Type B pancreatic cell (in vitro differentiated cells): ENCODE results near the gene CEP85. TPM values are rescaled to one million over a fixed set of nuclear protein-coding genes. Genes with fewer than 3 reads are reported as not detected.

Experiments
- DNase-seq: peaks from one replicate; pipeline ENCODE4 v3.0.0; 2021; ENCODE audit warnings: mixed read lengths; ENCODE audit not compliant: unreplicated experiment; ENCODE audit errors: extremely low spot score
- H3K27ac Mint-ChIP-seq: 2 replicates; pipeline ENCODE4 v1.8.0; 2021; ENCODE audit warnings: mild to moderate bottlenecking, mixed read lengths
- H3K27me3 Mint-ChIP-seq: 2 replicates; pipeline ENCODE4 v1.8.0; 2021; ENCODE audit warnings: mixed read lengths
- H3K36me3 Mint-ChIP-seq: 2 replicates; pipeline ENCODE4 v1.8.0; 2021; ENCODE audit warnings: mixed read lengths
- H3K4me1 Mint-ChIP-seq: one replicate; pipeline ENCODE4 v1.8.0; 2021; ENCODE audit warnings: mixed read lengths; ENCODE audit not compliant: unreplicated experiment
- H3K4me3 Mint-ChIP-seq: 2 replicates; pipeline ENCODE4 v1.8.0; 2021; ENCODE audit warnings: mild to moderate bottlenecking, mixed read lengths
- H3K9me3 Mint-ChIP-seq: 2 replicates; pipeline ENCODE4 v1.8.0; 2021; ENCODE audit warnings: mixed read lengths
- CTCF ChIP-seq: fragments of 200-600 bp; sonication (generic); conservative IDR thresholded peaks from 2 replicates; pipeline ENCODE4 v1.5.0; 2021; ENCODE audit warnings: antibody characterized with exemption, mild to moderate bottlenecking
- long read RNA-seq: library from polyadenylated mRNA; unstranded; transcript quantifications from one replicate; pipeline ENCODE4 v2.0.0, GENCODE V29; 2020
- total RNA-seq: library from RNA; stranded (reverse); gene quantifications from 2 replicates; pipeline ENCODE4 v1.2.1, GENCODE V29; 2021; ENCODE audit warnings: low replicate concordance

The CEP85 gene, protein sequence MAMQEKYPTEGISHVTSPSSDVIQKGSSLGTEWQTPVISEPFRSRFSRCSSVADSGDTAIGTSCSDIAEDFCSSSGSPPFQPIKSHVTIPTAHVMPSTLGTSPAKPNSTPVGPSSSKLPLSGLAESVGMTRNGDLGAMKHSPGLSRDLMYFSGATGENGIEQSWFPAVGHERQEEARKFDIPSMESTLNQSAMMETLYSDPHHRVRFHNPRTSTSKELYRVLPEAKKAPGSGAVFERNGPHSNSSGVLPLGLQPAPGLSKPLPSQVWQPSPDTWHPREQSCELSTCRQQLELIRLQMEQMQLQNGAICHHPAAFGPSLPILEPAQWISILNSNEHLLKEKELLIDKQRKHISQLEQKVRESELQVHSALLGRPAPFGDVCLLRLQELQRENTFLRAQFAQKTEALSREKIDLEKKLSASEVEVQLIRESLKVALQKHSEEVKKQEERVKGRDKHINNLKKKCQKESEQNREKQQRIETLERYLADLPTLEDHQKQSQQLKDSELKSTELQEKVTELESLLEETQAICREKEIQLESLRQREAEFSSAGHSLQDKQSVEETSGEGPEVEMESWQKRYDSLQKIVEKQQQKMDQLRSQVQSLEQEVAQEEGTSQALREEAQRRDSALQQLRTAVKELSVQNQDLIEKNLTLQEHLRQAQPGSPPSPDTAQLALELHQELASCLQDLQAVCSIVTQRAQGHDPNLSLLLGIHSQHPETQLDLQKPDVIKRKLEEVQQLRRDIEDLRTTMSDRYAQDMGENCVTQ
- 15.9 and 26.8 TPM in 2 replicates for total RNA-seq
- long read RNA-seq, partial matches to known transcripts: 13 of 16 reads
- long read RNA-seq, other reads (novel, unspliced or antisense): 1 of 16 reads

DNA sequence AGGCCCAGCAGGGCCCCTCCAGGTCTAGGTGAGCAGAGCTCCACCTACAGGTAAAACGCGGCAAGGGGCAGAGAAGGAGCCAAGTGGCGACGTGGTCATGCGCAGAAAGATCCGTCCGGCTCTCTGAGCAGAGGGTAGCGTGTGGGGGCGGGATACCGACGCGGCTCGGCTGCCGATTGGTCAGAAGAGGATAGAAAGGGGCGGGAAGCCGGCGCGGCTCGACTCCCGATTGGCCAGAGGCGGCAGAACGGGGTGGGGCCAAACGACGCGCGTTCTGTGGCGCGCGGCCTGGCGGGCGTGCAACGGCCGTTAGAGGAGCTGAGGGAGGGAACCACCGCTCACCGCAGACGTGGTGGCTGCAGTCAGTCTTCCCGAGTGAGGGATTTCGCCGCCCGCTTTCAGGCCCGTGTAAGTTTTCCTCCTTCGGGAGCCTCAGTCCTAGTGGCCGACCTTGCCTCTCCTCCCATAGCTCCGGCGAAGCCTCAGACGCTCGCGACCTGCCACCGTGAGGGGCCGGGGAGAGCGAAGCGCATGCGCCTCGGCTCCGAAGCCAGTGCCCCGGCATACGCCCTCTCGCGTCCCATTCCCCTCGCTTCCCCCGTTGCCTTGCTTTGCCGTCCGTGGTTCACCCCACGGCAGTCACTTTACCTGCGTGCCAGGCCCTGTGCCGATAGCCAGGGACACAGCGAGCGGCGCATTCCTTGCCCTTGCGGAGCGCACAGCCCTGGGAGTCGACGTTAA is at the start of gene CEP85:
Gene CEP85 (plus strand): TSS at position 298 of the 741 bp plus-strand sequence. CDS start 5,584 bp downstream, outside the sequence.
- peak; percentile 82 for TF ChIP-seq CTCF
- DNase-seq: peak; percentile 99
- Mint-ChIP-seq H3K27ac (peak within 1 kb of the TSS; percentile 89), H3K9me3 (peaks cover 6% of the 10 kb centered on the region), H3K4me3 (peak within 1 kb of the TSS; percentile 98), H3K27me3 (no peaks in the 10 kb centered on the region), H3K36me3 (peaks cover 5% of the 10 kb centered on the region), H3K4me1 (peaks cover 34% of the 10 kb centered on the region)

DNA sequence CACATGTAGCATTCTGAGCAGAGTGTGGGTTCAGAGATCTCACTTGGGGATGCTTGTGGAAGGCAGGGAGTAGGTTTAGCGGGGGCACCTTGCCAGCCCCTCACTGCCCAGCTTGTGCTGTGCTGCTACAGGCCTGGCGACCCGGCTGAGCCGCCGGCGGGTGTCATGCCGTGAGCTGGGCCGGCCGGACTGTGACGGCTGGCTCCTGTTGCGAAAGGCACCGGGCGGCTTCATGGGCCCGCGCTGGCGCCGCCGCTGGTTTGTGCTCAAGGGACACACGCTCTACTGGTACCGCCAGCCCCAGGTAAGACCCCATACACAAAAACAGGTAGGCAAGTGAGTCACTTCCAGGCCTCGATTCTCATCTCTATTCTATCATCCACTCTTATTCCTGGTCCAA is 49.1 kb upstream of the CEP85 start:
- Mint-ChIP-seq H3K4me3 (no peak overlapping the region), H3K27me3 (no peaks in the 10 kb centered on the region), H3K36me3 (peaks cover 8% of the 10 kb centered on the region), H3K27ac (no peak overlapping the region), H3K9me3 (no peaks in the 10 kb centered on the region), H3K4me1 (no peaks in the 10 kb centered on the region)
- no peak for DNase-seq
- no peak for TF ChIP-seq CTCF

DNA sequence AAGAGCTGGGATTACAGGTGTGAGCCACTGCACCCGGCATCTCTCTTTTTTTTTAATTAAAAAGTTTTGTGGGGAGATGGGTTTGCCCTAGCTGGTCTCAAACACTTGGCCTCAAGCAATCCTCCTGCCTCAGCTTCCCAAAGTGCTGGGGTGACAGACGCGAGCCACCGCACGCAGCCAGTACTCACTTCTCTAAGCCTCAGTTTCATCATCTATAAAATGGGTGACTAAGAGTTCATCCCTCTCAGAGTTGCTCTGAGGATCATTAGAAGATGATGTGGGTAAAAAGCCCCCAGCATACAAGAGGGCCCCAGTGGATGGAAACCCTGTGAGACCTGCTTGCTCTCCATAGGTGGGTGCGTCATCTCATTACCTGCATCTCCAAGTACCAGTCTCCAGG is 46.1 kb upstream of the CEP85 start:
- H3K27me3 Mint-ChIP-seq: no peaks in the 10 kb centered on the region
- H3K4me1 Mint-ChIP-seq: no peaks in the 10 kb centered on the region
- TF ChIP-seq CTCF: no peak
- no peak overlapping the region for H3K4me3 Mint-ChIP-seq
- H3K9me3 Mint-ChIP-seq: no peaks in the 10 kb centered on the region
- no peak for DNase-seq
- H3K27ac Mint-ChIP-seq: no peak overlapping the region
- peaks cover 3% of the 10 kb centered on the region for H3K36me3 Mint-ChIP-seq

GRCh38 chr1:26188477-26188876 is 45.5 kb upstream of the CEP85 start:
- H3K4me1 Mint-ChIP-seq: no peaks in the 10 kb centered on the region
- no peaks in the 10 kb centered on the region for H3K27me3 Mint-ChIP-seq
- peaks cover 3% of the 10 kb centered on the region for H3K36me3 Mint-ChIP-seq
- no peak for TF ChIP-seq CTCF
- H3K4me3 Mint-ChIP-seq: no peak overlapping the region
- no peak overlapping the region for H3K27ac Mint-ChIP-seq
- DNase-seq: no peak
- no peaks in the 10 kb centered on the region for H3K9me3 Mint-ChIP-seq

DNA sequence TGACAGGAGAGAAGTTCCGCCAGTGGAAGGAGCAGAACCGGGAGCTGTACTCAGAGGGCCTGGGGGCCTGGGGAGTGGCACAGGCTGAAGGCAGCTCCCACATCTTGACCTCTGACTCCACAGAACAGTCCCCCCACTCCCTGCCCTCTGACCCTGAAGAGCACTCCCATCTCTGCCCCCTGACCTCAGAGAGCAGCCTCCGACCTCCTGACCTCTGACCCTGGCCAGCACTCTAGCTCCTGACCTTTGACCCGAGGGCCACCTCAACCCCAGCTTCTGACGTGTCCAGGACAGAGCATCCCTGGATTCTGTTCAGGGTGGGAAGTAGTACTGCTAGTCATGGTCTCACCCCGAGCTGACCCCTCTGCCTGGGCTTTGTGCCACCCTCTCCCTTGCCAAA is 44.7 kb upstream of the CEP85 start:
- H3K27ac Mint-ChIP-seq: no peak overlapping the region
- no peaks in the 10 kb centered on the region for H3K4me1 Mint-ChIP-seq
- H3K27me3 Mint-ChIP-seq: no peaks in the 10 kb centered on the region
- no peak for DNase-seq
- H3K36me3 Mint-ChIP-seq: peaks cover 3% of the 10 kb centered on the region
- no peak overlapping the region for H3K4me3 Mint-ChIP-seq
- H3K9me3 Mint-ChIP-seq: no peaks in the 10 kb centered on the region
- TF ChIP-seq CTCF: no peak
